Measurements from ENCODE around the gene ADAMTS12. TPM values are rescaled to one million over a fixed set of nuclear protein-coding genes. Genes with fewer than 3 reads are reported as not detected.

The ADAMTS12 gene
- polyA plus RNA-seq, 1 of the 3 experiments (the other 2 are of a cell fraction) = 2.5 TPM

DNA sequence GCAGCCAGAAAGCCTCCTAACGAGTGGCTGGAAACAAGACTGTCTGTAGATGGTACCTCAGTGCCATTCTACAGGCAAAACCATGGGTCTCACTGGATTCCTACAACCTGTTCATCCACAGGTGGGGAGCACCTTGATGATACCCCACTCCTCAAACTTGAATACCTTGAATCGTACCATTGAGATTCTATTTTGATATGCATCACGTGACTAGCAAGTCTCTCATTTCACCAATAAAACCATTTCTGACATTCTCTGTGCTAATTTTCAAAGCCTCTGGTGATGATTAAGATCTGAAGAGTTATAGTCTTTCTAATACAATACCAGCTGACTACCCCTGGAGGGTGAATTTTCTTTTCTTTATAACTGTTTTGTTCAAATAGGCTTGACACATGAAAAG is 188.9 kb downstream of the ADAMTS12 start (continued):
- TF ChIP-seq REST (IDR thresholded peaks at IDR 0.05; ENCODE audit: low read depth, low read length) = no peak
- no peak for TF ChIP-seq FOXJ3 (CRISPR knock-in tag; IDR thresholded peaks at IDR 0.05)
- TF ChIP-seq RCOR1 (IDR thresholded peaks at IDR 0.05; ENCODE audit: low read length) = no peak

DNA sequence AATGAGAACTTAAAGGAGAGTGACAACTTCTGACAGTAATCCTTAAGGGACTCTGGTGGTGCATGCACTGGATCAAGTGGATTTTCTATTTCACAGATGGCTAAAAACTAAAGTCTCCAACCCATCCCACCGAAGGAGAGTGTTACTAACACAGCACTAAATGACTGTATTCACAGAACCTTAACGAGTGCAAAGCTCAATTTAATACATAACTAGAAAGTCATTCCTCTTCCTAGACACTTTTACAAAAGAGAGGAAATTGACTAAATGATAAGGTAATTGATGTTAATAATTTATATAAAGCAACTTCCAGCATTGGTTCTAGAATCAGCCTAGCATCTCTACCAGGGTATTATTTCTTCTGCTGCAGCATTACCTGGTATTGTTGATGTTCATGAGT is 189.8 kb downstream of the ADAMTS12 start:
- 14% methylated on average over 2 of the region's 2 CpGs for WGBS (ENCODE audit: low lambda C conversion rate)
- TF ChIP-seq SIN3A (IDR thresholded peaks at IDR 0.05; ENCODE audit: borderline replicate concordance, low read depth, low read length) = no peak
- no peaks in the 10 kb centered on the region for H3F3A ChIP-seq (replicated peaks; ENCODE audit: insufficient read depth)
- H2AFZ ChIP-seq (ENCODE audit: low read depth) = no peak overlapping the region
- H3K79me2 ChIP-seq (ENCODE audit: insufficient read depth) = no peaks in the 10 kb centered on the region
- no peak overlapping the region for H3K9ac ChIP-seq
- no peak overlapping the region for H3K4me3 ChIP-seq (ENCODE audit: low read depth in 2 of 2, low read length in 1 of 2)
- no peak overlapping the region for H3K27ac ChIP-seq (ENCODE audit: low read depth in 2 of 2, low read length in 1 of 2)
- no peak for DNase-seq
- no peaks in the 10 kb centered on the region for H3K9me3 ChIP-seq
- ChIA-PET CTCF (no interaction called here), POLR2A (no interaction called here)
- no peaks in the 10 kb centered on the region for H4K20me1 ChIP-seq (ENCODE audit: insufficient read depth)
- H3K9me2 ChIP-seq = no peaks in the 10 kb centered on the region
- no peak overlapping the region for H3K4me2 ChIP-seq
- no peaks in the 10 kb centered on the region for H3K4me1 ChIP-seq (ENCODE audit: control insufficient read depth in 1 of 2, insufficient read depth in 2 of 2, low read depth in 1 of 2, low read length in 1 of 2)
- H3K36me3 ChIP-seq (replicated peaks in 1 of 2; ENCODE audit: control insufficient read depth in 1 of 2, insufficient read depth in 2 of 2, low read length in 1 of 2) = no peaks in the 10 kb centered on the region
- no peaks in the 10 kb centered on the region for H3K27me3 ChIP-seq (ENCODE audit: insufficient read depth)

DNA sequence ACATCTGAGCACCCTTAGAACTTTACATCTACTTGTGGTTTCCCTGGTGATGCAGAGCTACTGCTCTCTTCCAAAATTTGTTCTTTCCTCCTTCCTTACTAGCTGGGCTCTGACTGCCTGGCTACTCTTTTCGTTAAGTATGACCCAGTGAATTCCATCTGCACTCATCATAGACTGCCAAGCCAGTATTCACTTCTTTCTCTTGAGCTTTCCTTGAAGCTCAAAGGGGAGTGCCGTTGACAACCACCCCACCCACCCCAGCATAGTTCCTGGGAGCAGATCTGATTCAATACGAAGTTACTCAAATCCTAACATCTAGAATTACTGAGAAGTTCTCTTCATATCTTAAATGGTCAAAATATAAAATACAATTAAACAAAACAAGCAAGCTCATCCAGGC is 190.5 kb downstream of the ADAMTS12 start:
- Histone ChIP-seq H3K4me3 (ENCODE audit: low read depth in 2 of 2, low read length in 1 of 2) (no peak overlapping the region), H3K9me2 (no peaks in the 10 kb centered on the region), H3K9ac (no peak overlapping the region), H3K27ac (ENCODE audit: low read depth in 2 of 2, low read length in 1 of 2) (no peak overlapping the region), H3K4me2 (no peak overlapping the region), H4K20me1 (ENCODE audit: insufficient read depth) (no peaks in the 10 kb centered on the region), H3K9me3 (no peaks in the 10 kb centered on the region), H2AFZ (ENCODE audit: low read depth) (no peak overlapping the region), H3K27me3 (ENCODE audit: insufficient read depth) (no peaks in the 10 kb centered on the region), H3K4me1 (ENCODE audit: control insufficient read depth in 1 of 2, insufficient read depth in 2 of 2, low read depth in 1 of 2, low read length in 1 of 2) (no peaks in the 10 kb centered on the region), H3F3A (replicated peaks; ENCODE audit: insufficient read depth) (no peaks in the 10 kb centered on the region), H3K79me2 (ENCODE audit: insufficient read depth) (no peaks in the 10 kb centered on the region), H3K36me3 (replicated peaks in 1 of 2; ENCODE audit: control insufficient read depth in 1 of 2, insufficient read depth in 2 of 2, low read length in 1 of 2) (no peaks in the 10 kb centered on the region)
- ChIA-PET POLR2A (no interaction called here), CTCF (no interaction called here)
- DNase-seq = no peak
- 20% methylated on average over 3 of the region's 3 CpGs for WGBS (ENCODE audit: low lambda C conversion rate)
- TF ChIP-seq TAF1 (IDR thresholded peaks at IDR 0.05; ENCODE audit: borderline replicate concordance, low read depth, low read length) (no peak), YY1 (IDR thresholded peaks at IDR 0.05; ENCODE audit: low read depth) (no peak), SMC3 (IDR thresholded peaks at IDR 0.05; ENCODE audit: low read depth, low read length) (no peak), MXI1 (IDR thresholded peaks at IDR 0.05; ENCODE audit: low read depth, low read length) (no peak), FOSL2 (IDR thresholded peaks at IDR 0.05; ENCODE audit: borderline replicate concordance, low read depth) (no peak), NRF1 (IDR thresholded peaks at IDR 0.05; ENCODE audit: low read depth, low read length) (no peak), RAD21 (IDR thresholded peaks at IDR 0.05; ENCODE audit: low read length) (no peak), PBX3 (IDR thresholded peaks at IDR 0.05) (no peak), USF2 (IDR thresholded peaks at IDR 0.05; ENCODE audit: borderline replicate concordance, low read depth, low read length) (no peak), REST (IDR thresholded peaks at IDR 0.05; ENCODE audit: low read depth, low read length) (no peak)
- TF ChIP-seq, protein P1, sequence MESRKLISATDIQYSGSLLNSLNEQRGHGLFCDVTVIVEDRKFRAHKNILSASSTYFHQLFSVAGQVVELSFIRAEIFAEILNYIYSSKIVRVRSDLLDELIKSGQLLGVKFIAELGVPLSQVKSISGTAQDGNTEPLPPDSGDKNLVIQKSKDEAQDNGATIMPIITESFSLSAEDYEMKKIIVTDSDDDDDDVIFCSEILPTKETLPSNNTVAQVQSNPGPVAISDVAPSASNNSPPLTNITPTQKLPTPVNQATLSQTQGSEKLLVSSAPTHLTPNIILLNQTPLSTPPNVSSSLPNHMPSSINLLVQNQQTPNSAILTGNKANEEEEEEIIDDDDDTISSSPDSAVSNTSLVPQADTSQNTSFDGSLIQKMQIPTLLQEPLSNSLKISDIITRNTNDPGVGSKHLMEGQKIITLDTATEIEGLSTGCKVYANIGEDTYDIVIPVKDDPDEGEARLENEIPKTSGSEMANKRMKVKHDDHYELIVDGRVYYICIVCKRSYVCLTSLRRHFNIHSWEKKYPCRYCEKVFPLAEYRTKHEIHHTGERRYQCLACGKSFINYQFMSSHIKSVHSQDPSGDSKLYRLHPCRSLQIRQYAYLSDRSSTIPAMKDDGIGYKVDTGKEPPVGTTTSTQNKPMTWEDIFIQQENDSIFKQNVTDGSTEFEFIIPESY (IDR thresholded peaks at IDR 0.05; ENCODE audit: borderline replicate concordance, low read depth) = no peak

Data from SK-N-SH (cell line).